Glutamatergic neuron (in vitro differentiated cells): ENCODE results near the gene LONRF3. TPM values are rescaled to one million over a fixed set of nuclear protein-coding genes. Genes with fewer than 3 reads are reported as not detected.

Source experiments
- DNase-seq: peaks from one replicate; pipeline ENCODE4 v3.0.0; 2022
- H3K27ac Mint-ChIP-seq: one replicate; pipeline ENCODE4 v1.8.0; 2020; ENCODE audit warnings: mild to moderate bottlenecking, mixed read lengths, inconsistent platforms; ENCODE audit not compliant: unreplicated experiment
- H3K27me3 Mint-ChIP-seq: one replicate; pipeline ENCODE4 v1.8.0; 2020; ENCODE audit warnings: mild to moderate bottlenecking, moderate library complexity, mixed read lengths, inconsistent platforms; ENCODE audit not compliant: unreplicated experiment
- H3K36me3 Mint-ChIP-seq: one replicate; pipeline ENCODE4 v1.8.0; 2020; ENCODE audit warnings: mild to moderate bottlenecking, mixed read lengths, inconsistent platforms; ENCODE audit not compliant: unreplicated experiment
- H3K4me1 Mint-ChIP-seq: one replicate; pipeline ENCODE4 v1.8.0; 2020; ENCODE audit warnings: mild to moderate bottlenecking, low read depth, mixed read lengths, inconsistent platforms; ENCODE audit not compliant: unreplicated experiment
- H3K4me3 Mint-ChIP-seq: one replicate; pipeline ENCODE4 v1.8.0; 2020; ENCODE audit warnings: mild to moderate bottlenecking, mixed read lengths, inconsistent platforms; ENCODE audit not compliant: unreplicated experiment
- H3K9me3 Mint-ChIP-seq: one replicate; pipeline ENCODE4 v1.8.0; 2020; ENCODE audit warnings: mild to moderate bottlenecking, moderate library complexity, mixed read lengths, inconsistent platforms; ENCODE audit not compliant: unreplicated experiment
- total RNA-seq: library from RNA; stranded (reverse); fragmentation: NEBNext Ultra II Directional; extraction: Animal tissue kit (Norgen Biotek cat#: 25700); gene quantifications from one replicate; pipeline ENCODE4 v1.2.1, GENCODE V29; 2021; ENCODE audit not compliant: unreplicated experiment
- TF ChIP-seq, protein P1 (sequence below): fragments of 200-600 bp; sonication (generic); IDR thresholded peaks from one replicate; pipeline ENCODE4 v1.5.0; 2021; ENCODE audit not compliant: partially characterized antibody, unreplicated experiment

The LONRF3 gene
- total RNA-seq, 1 donor from 2014 or later, result 0.29 TPM

DNA sequence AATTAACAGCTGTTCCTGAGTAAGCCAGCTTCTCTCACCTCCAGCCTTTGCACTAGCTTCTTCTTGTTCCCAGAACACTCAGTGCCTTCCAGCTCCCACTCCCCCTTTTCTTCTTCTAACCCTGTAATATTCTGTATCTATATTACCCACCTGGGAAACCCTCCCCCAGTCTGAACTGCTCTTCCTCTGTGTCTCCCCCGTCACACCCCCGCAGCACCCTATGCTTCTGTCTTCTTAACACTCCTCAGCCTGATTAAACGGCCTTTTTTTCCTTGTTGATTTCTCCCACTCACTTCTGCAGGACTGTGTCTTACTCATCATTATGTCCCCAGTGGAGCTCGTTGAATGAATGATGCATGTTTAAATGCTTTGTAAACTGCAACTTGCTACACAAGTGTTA, 9.0 kb upstream of the LONRF3 start:
- H3K4me3 Mint-ChIP-seq, result no peak overlapping the region
- H3K27me3 Mint-ChIP-seq, result peaks cover 3% of the 10 kb centered on the region
- H3K4me1 Mint-ChIP-seq, result peaks cover 2% of the 10 kb centered on the region
- DNase-seq, result no peak
- H3K36me3 Mint-ChIP-seq, result no peaks in the 10 kb centered on the region
- H3K27ac Mint-ChIP-seq, result no peak overlapping the region
- peaks cover 2% of the 10 kb centered on the region for H3K9me3 Mint-ChIP-seq
- TF ChIP-seq, protein P1, sequence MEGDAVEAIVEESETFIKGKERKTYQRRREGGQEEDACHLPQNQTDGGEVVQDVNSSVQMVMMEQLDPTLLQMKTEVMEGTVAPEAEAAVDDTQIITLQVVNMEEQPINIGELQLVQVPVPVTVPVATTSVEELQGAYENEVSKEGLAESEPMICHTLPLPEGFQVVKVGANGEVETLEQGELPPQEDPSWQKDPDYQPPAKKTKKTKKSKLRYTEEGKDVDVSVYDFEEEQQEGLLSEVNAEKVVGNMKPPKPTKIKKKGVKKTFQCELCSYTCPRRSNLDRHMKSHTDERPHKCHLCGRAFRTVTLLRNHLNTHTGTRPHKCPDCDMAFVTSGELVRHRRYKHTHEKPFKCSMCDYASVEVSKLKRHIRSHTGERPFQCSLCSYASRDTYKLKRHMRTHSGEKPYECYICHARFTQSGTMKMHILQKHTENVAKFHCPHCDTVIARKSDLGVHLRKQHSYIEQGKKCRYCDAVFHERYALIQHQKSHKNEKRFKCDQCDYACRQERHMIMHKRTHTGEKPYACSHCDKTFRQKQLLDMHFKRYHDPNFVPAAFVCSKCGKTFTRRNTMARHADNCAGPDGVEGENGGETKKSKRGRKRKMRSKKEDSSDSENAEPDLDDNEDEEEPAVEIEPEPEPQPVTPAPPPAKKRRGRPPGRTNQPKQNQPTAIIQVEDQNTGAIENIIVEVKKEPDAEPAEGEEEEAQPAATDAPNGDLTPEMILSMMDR, result no peak

DNA sequence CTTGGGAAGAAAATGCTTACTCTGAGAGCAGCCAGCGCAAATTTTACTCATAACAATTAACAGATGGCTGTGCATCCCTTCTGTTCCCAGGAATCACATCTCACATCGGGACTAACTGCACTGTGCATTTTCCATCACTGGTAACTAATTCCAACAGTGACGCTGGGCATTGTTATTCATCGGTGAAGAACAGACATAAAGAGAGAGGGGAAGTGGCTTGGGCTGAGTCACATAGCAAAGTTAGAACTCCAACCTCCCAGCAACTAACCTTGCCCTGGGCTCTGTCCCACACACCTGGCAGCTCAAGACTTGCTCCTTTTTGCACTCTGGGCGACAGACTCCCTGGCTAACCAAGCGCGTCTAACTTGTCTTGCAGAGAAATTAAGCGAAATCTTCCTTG, 6.4 kb upstream of the LONRF3 start:
- Mint-ChIP-seq H3K36me3 (no peaks in the 10 kb centered on the region), H3K4me1 (peaks cover 2% of the 10 kb centered on the region), H3K4me3 (no peak overlapping the region), H3K27ac (no peak overlapping the region), H3K27me3 (peaks cover 6% of the 10 kb centered on the region), H3K9me3 (peaks cover 2% of the 10 kb centered on the region)
- TF ChIP-seq, protein P1, result no peak
- no peak for DNase-seq

GRCh38 chrX:118971552-118971951, 2.9 kb upstream of the LONRF3 start:
- peaks cover 8% of the 10 kb centered on the region for H3K27me3 Mint-ChIP-seq
- TF ChIP-seq, protein P1, result no peak

GRCh38 chrX:118973389-118974087, 880 bp upstream of the LONRF3 start:
- Mint-ChIP-seq H3K27me3 (peaks cover 8% of the 10 kb centered on the region), H3K27ac (no peak overlapping the region), H3K36me3 (no peaks in the 10 kb centered on the region), H3K4me1 (peaks cover 3% of the 10 kb centered on the region), H3K4me3 (no peak overlapping the region), H3K9me3 (no peaks in the 10 kb centered on the region)
- DNase-seq, result peak; percentile 14
- TF ChIP-seq, protein P1, result no peak

More at GRCh38 chrX:118971552-118971951, 2.9 kb upstream of the LONRF3 start:
- H3K4me1 Mint-ChIP-seq, result peaks cover 5% of the 10 kb centered on the region
- no peak overlapping the region for H3K4me3 Mint-ChIP-seq
- H3K27ac Mint-ChIP-seq, result no peak overlapping the region
- H3K36me3 Mint-ChIP-seq, result no peaks in the 10 kb centered on the region
- H3K9me3 Mint-ChIP-seq, result no peaks in the 10 kb centered on the region
- no peak for DNase-seq

GRCh38 chrX:118974908-118975671, 672 bp downstream of the LONRF3 start:
- Mint-ChIP-seq H3K27me3 (peaks cover 7% of the 10 kb centered on the region), H3K27ac (no peak overlapping the region), H3K4me1 (peaks cover 3% of the 10 kb centered on the region), H3K4me3 (peak overlapping the region; percentile 86), H3K36me3 (no peaks in the 10 kb centered on the region), H3K9me3 (no peaks in the 10 kb centered on the region)
- peak; percentile 43 for DNase-seq
- TF ChIP-seq, protein P1, result no peak
